SU-DHL-6 (cell line): ENCODE measurements around the gene FAM3A.

Source experiments
- EZH2phosphoT487 ChIP-seq: fragments of 200-600 bp; sonication (generic), shearing (Covaris generic); conservative IDR thresholded peaks from 2 replicates; pipeline ENCODE4 v1.6.1; 2018; ENCODE audit warnings: mild to moderate bottlenecking, antibody characterized with exemption, low read length, moderate library complexity, mixed read lengths
- TF ChIP-seq, protein P1 (sequence below): fragments of 200-600 bp; sonication (generic); IDR thresholded peaks from one replicate; pipeline ENCODE4 v1.5.1; 2017; ENCODE audit warnings: antibody characterized with exemption, mild to moderate bottlenecking, low read length, moderate library complexity; ENCODE audit not compliant: insufficient read depth, poor library complexity, severe bottlenecking

DNA sequence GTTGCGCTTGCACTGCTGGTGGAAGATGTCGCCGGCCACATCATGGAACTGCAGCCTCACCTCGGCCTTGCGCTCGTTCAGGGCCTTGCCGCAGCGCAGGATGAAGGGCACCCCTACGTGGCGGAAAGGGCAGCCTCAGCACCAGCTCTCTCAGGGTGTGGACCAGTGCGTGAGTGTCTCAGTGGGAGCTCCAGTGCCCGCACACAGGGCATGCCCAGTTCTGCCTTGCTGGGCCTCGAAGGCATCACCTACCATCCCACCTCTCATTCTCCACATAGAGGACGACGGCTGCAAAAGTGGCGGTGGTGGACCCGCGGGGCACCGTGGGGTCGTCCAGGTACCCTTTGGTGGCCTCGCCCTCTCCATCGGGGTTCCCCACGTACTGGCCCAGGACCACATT is 16.7 kb upstream of the FAM3A start:
- TF ChIP-seq, protein P1, sequence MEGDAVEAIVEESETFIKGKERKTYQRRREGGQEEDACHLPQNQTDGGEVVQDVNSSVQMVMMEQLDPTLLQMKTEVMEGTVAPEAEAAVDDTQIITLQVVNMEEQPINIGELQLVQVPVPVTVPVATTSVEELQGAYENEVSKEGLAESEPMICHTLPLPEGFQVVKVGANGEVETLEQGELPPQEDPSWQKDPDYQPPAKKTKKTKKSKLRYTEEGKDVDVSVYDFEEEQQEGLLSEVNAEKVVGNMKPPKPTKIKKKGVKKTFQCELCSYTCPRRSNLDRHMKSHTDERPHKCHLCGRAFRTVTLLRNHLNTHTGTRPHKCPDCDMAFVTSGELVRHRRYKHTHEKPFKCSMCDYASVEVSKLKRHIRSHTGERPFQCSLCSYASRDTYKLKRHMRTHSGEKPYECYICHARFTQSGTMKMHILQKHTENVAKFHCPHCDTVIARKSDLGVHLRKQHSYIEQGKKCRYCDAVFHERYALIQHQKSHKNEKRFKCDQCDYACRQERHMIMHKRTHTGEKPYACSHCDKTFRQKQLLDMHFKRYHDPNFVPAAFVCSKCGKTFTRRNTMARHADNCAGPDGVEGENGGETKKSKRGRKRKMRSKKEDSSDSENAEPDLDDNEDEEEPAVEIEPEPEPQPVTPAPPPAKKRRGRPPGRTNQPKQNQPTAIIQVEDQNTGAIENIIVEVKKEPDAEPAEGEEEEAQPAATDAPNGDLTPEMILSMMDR, result no peak
- no peak for TF ChIP-seq EZH2phosphoT487
